HepG2 (cell line): ENCODE measurements around the gene USP14. TPM values are rescaled to one million over a fixed set of nuclear protein-coding genes. Genes with fewer than 3 reads are reported as not detected.

Experiments used
- EP300 ChIP-seq, 3 experiments: sonication (generic) in 1 of 3; formaldehyde crosslinking in 1 of 3; IDR thresholded peaks; 2 replicates each; pipeline versions ENCODE4 v1.5.1 to v1.6.1; 2011 to 2020; ENCODE audit warnings: low read depth in 2 of 3, low read length in 2 of 3, borderline replicate concordance in 1 of 3, improper control_type of control experiment in 1 of 3, mild to moderate bottlenecking in 1 of 3, missing genetic modification reagents in 1 of 3, moderate library complexity in 1 of 3
- FOXA3 ChIP-seq: IDR thresholded peaks from 2 replicates; pipeline ENCODE4 v1.6.1; 2016; ENCODE audit warnings: missing genetic modification reagents, missing compliant biosample characterization
- GATAD2A ChIP-seq: IDR thresholded peaks from 2 replicates; pipeline ENCODE4 v1.6.1; 2016
- GFI1 ChIP-seq: sonication (generic); formaldehyde crosslinking; IDR thresholded peaks from 2 replicates; pipeline ENCODE4 v1.5.0; 2020; ENCODE audit warnings: missing genetic modification reagents, mild to moderate bottlenecking, borderline replicate concordance
- HDAC1 ChIP-seq: sonication (generic); formaldehyde crosslinking; IDR thresholded peaks from 2 replicates; pipeline ENCODE4 v1.5.1; 2020; ENCODE audit warnings: mild to moderate bottlenecking, missing genetic modification reagents
- IKZF5 ChIP-seq: IDR thresholded peaks from 2 replicates; pipeline ENCODE4 v1.6.1; 2018; ENCODE audit warnings: missing genetic modification reagents, mild to moderate bottlenecking, missing compliant biosample characterization
- ISL2 ChIP-seq: sonication (generic); formaldehyde crosslinking; IDR thresholded peaks from 2 replicates; pipeline ENCODE4 v1.5.0; 2020; ENCODE audit warnings: missing genetic modification reagents
- RARA ChIP-seq: IDR thresholded peaks from 2 replicates; pipeline ENCODE4 v1.6.1; 2016; ENCODE audit warnings: missing genetic modification reagents, missing compliant biosample characterization
- RCOR2 ChIP-seq: IDR thresholded peaks from 2 replicates; pipeline ENCODE4 v1.6.1; 2016; ENCODE audit warnings: missing biosample characterization, missing genetic modification reagents
- SAP130 ChIP-seq: IDR thresholded peaks from 2 replicates; pipeline ENCODE4 v1.6.1; 2016; ENCODE audit warnings: low read depth
- SOX13 ChIP-seq, 3 experiments: fragments of 450-650 bp in 1 of 3; sonication (generic) in 1 of 3; formaldehyde crosslinking in 1 of 3; IDR thresholded peaks in 2 of 3; conservative IDR thresholded peaks in 1 of 3; 2 replicates each; pipeline versions ENCODE4 v1.5.0 to v1.6.1; 2016 to 2020; ENCODE audit warnings: antibody characterized with exemption in 1 of 3, mild to moderate bottlenecking in 1 of 3, missing compliant biosample characterization in 1 of 3, missing genetic modification reagents in 1 of 3, moderate library complexity in 1 of 3
- SOX5 ChIP-seq: IDR thresholded peaks from 2 replicates; pipeline ENCODE4 v1.6.1; 2016; ENCODE audit warnings: borderline replicate concordance
- TCF7 ChIP-seq: sonication (generic); IDR thresholded peaks from 2 replicates; pipeline ENCODE4 v1.6.1; 2016; ENCODE audit warnings: antibody characterized with exemption, low read depth
- THAP11 ChIP-seq: IDR thresholded peaks from 2 replicates; pipeline ENCODE4 v1.6.1; 2016; ENCODE audit warnings: missing biosample characterization, missing genetic modification reagents
- ZNF362 ChIP-seq: sonication (generic); formaldehyde crosslinking; IDR thresholded peaks from 2 replicates; pipeline ENCODE4 v1.4.0; 2020; ENCODE audit warnings: missing genetic modification reagents, mild to moderate bottlenecking, borderline replicate concordance
- polyA plus RNA-seq, 8 experiments: library from polyadenylated mRNA; depleted of rRNA in 3 of 8; stranded (reverse) in 7 of 8; unstranded in 1 of 8; fragments of >200 nt; fragmentation: Illumina TruSeq in 4 of 8; extraction: Trizol in 4 of 8; gene quantifications; 2 replicates each; pipeline versions ENCODE4 v1.2.1 to v1.2.3, GENCODE V29; 2011 to 2016; ENCODE audit warnings: low read depth in 4 of 8, missing spikeins in 1 of 8, mixed read lengths in 1 of 8; ENCODE audit not compliant: insufficient read depth in 1 of 8
- total RNA-seq, 5 experiments: library from RNA; depleted of rRNA; stranded (reverse); fragments of >200 nt; fragmentation: Illumina TruSeq; extraction: Trizol; gene quantifications; 2 replicates each; pipeline ENCODE4 v1.2.3, GENCODE V29; 2016; ENCODE audit warnings: low read depth in 1 of 5
- TF ChIP-seq, protein P1 (sequence below), 2 experiments: sonication (generic) in 1 of 2; formaldehyde crosslinking in 1 of 2; IDR thresholded peaks; 2 replicates each; pipeline versions ENCODE4 v1.4.0 to v1.6.1; 2016 to 2020; ENCODE audit warnings: borderline replicate concordance in 1 of 2, low read depth in 1 of 2, mild to moderate bottlenecking in 1 of 2, missing genetic modification reagents in 1 of 2
- TF ChIP-seq, protein P2 (sequence below): sonication (generic); formaldehyde crosslinking; IDR thresholded peaks from 2 replicates; pipeline ENCODE4 v1.4.0; 2020; ENCODE audit warnings: missing genetic modification reagents, borderline replicate concordance

USP14 gene
- total and polyA plus RNA-seq, 2 of the 13 experiments (the other 11 are each of a cell fraction or from before 2014, with no cell fraction given) = 14.7 to 16.6 TPM

- TF ChIP-seq, protein P1, sequence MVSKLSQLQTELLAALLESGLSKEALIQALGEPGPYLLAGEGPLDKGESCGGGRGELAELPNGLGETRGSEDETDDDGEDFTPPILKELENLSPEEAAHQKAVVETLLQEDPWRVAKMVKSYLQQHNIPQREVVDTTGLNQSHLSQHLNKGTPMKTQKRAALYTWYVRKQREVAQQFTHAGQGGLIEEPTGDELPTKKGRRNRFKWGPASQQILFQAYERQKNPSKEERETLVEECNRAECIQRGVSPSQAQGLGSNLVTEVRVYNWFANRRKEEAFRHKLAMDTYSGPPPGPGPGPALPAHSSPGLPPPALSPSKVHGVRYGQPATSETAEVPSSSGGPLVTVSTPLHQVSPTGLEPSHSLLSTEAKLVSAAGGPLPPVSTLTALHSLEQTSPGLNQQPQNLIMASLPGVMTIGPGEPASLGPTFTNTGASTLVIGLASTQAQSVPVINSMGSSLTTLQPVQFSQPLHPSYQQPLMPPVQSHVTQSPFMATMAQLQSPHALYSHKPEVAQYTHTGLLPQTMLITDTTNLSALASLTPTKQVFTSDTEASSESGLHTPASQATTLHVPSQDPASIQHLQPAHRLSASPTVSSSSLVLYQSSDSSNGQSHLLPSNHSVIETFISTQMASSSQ (IDR thresholded peaks at IDR 0.05; ENCODE audit: low read depth) = no peak
- TF ChIP-seq, protein P1 (CRISPR knock-in tag; IDR thresholded peaks at IDR 0.05; ENCODE audit: borderline replicate concordance) = no peak
- TF ChIP-seq SOX13 (IDR thresholded peaks at IDR 0.05) (no peak), SOX13 (CRISPR knock-in tag; conservative IDR thresholded peaks at IDR 0.05 in 1 of 2, IDR thresholded peaks at IDR 0.05 in 1 of 2) (peak in 1 of 2 experiments; percentile 91; a peak in 2 of 4 replicates), EP300 (IDR thresholded peaks at IDR 0.05; ENCODE audit: low read depth in 2 of 2, low read length in 2 of 2) (peak in 1 of 2 experiments; percentile 49; a peak in 1 of 4 replicates), EP300 (CRISPR knock-in tag; IDR thresholded peaks at IDR 0.05; ENCODE audit: borderline replicate concordance) (no peak), TCF7 (peak; percentile 77), THAP11 (0 out of 2 replicates have a peak, but pooled peaks have one; percentile 13), FOXA3 (CRISPR knock-in tag) (peak; percentile 85), RCOR2 (peak; percentile 68), GFI1 (peak; percentile 97), SOX5 (CRISPR knock-in tag) (peak; percentile 88; the same call in 1 of the 2 replicates), RARA (CRISPR knock-in tag) (peak; percentile 55), ZNF362 (CRISPR knock-in tag) (peak; percentile 73), SAP130 (peak; percentile 38), HDAC1 (peak; percentile 44; the same call in 1 of the 2 replicates), ISL2 (CRISPR knock-in tag) (0 out of 2 replicates have a peak, but pooled peaks have one; percentile 24), GATAD2A (CRISPR knock-in tag) (peak; percentile 62), IKZF5 (CRISPR knock-in tag) (no peak)
- TF ChIP-seq, protein P2, sequence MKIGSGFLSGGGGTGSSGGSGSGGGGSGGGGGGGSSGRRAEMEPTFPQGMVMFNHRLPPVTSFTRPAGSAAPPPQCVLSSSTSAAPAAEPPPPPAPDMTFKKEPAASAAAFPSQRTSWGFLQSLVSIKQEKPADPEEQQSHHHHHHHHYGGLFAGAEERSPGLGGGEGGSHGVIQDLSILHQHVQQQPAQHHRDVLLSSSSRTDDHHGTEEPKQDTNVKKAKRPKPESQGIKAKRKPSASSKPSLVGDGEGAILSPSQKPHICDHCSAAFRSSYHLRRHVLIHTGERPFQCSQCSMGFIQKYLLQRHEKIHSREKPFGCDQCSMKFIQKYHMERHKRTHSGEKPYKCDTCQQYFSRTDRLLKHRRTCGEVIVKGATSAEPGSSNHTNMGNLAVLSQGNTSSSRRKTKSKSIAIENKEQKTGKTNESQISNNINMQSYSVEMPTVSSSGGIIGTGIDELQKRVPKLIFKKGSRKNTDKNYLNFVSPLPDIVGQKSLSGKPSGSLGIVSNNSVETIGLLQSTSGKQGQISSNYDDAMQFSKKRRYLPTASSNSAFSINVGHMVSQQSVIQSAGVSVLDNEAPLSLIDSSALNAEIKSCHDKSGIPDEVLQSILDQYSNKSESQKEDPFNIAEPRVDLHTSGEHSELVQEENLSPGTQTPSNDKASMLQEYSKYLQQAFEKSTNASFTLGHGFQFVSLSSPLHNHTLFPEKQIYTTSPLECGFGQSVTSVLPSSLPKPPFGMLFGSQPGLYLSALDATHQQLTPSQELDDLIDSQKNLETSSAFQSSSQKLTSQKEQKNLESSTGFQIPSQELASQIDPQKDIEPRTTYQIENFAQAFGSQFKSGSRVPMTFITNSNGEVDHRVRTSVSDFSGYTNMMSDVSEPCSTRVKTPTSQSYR = no peak
Observed at GRCh38 chr18:189254-189653, 30.9 kb downstream of the USP14 start (continued).
